ENCODE results near the gene ZNF846.

DNA sequence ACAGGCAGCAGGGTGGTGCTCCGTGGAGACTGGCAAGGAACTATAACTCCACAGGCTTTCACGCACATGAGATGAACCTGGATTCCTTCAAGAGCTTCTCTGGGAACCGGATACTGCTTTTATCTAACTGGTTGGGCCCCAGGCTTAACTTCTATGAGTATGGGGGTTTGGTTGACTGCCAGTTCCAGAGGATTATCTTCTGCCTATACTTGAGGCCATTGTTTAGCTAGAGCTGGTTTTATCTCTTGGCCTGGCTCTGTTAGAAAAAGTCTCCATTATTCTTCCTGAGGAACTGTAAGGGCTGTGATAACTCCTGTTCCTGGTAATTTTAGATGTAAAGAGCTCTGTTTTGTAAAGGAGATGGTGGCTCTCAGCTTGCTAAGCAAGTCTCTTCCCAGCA is 40.9 kb downstream of the ZNF846 start:
- TF ChIP-seq, protein P1, sequence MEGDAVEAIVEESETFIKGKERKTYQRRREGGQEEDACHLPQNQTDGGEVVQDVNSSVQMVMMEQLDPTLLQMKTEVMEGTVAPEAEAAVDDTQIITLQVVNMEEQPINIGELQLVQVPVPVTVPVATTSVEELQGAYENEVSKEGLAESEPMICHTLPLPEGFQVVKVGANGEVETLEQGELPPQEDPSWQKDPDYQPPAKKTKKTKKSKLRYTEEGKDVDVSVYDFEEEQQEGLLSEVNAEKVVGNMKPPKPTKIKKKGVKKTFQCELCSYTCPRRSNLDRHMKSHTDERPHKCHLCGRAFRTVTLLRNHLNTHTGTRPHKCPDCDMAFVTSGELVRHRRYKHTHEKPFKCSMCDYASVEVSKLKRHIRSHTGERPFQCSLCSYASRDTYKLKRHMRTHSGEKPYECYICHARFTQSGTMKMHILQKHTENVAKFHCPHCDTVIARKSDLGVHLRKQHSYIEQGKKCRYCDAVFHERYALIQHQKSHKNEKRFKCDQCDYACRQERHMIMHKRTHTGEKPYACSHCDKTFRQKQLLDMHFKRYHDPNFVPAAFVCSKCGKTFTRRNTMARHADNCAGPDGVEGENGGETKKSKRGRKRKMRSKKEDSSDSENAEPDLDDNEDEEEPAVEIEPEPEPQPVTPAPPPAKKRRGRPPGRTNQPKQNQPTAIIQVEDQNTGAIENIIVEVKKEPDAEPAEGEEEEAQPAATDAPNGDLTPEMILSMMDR (IDR thresholded peaks at IDR 0.05): no peak
- no peak for TF ChIP-seq EP300 (IDR thresholded peaks at IDR 0.05)

Measured in gastroesophageal sphincter (tissue), 3 donors.